ENCODE results near the gene ZNF229.
"Not testable (repeated sequence)": the region's sequence is repeated elsewhere in the genome, so short reads cannot be mapped to it uniquely, and the experiment has no call there.

The ZNF229 gene

DNA sequence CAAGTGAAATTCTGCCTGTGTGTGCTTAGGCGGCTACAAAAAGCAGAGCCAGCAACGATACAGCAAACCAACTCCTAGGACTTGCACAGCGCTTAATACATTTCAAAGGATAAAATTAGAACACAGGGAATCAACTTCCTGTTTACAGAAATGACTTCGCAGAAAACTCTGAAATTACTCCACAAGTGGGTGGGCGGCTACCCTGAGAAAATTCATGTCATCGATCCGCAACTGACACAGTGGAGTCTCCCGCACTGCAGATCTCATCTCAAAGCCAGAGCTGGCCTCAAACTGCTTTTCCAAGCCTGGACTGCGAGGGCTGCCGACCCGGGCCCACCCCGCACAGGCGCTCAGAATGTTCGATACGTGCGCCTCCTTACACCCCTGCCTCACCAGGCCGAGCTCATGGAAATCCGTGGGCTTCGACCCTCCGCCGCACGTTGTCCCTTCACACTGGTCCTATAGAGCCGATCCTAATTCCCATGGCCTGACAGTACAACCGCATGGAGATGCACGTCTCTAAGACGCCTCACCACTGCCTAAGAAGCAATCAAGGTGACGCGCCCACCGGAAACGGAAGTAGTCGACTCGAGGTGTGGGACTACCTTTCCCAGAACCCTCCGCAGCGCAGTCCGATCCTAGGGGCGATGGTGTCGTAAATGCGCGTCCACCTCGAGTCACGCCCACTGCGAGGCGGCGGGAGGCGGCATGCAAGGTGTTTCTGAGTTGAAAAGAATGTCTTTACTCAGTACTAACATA, at the start of gene ZNF229:
Gene ZNF229 (minus strand): TSS at position 557 of the 759 bp plus-strand sequence. CDS start 5,625 bp downstream, outside the sequence.
- in situ Hi-C loops (cut with HindIII; ENCODE audit: low sequenced_read_pairs), result no loop called here

DNA sequence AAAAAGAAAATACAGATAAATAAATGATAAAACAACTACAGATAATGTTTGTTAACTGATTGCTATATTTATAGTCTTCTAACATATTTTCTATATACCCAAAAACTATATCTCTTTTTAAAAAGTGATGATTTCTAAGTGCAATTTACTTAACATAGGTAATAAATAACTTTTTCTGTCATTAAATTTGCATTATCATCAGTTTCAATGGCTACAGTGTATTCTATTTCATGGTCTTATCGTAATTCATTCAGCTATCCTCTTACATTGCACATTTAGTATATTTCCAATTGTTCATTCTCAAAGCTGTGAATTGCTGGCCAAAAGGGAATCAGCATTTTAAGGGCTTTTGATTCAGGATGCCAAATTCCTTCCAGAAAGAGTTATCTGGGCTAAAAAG, 48.4 kb upstream of the ZNF229 start:
- in situ Hi-C loops (cut with HindIII; ENCODE audit: low sequenced_read_pairs), result no loop called here

- in situ Hi-C loops (cut with HindIII; ENCODE audit: low sequenced_read_pairs), result no loop called here
These were observed 28.5 kb upstream of the ZNF229 start for GRCh38 chr19:44476559-44477408.

GRCh38 chr19:44468730-44469129, 20.5 kb upstream of the ZNF229 start:
- in situ Hi-C loops (cut with HindIII; ENCODE audit: low sequenced_read_pairs), result not testable (repeated sequence)

DNA sequence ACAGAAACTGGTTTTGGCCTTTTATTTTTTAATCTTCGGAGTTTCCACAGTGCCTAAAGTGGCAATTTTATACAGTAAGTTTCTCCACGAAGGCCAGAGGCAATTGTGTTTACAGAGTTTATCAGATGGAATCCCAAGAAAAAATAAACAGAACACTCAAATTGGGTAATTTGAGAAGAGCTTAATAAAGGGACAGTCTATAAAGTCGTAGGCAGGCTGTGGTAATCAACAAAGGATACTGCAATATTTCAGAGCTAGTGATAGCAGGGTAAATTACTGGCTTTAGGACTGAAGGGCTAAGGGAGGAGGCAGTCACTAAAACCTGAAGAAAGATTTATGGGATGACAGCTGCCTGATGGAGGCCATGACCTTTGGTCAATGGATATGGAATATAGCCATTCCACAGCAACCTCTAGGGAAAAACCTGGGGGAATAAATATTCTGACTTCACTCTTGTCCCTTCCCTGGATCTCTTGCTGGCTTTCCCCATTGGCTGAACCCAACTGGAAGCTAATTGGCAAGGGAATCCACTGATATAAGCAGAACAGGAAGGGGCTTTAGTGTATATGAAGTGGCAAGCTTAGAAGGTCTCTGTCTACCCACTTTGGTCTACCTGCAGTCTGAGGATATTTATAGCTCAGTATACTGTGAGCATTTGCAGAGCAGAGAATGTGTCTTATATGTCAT, 14.5 kb upstream of the ZNF229 start:
- in situ Hi-C loops (cut with HindIII; ENCODE audit: low sequenced_read_pairs), result not testable (repeated sequence)

- in situ Hi-C loops (cut with HindIII; ENCODE audit: low sequenced_read_pairs), result not testable (repeated sequence)
These were observed 7.7 kb upstream of the ZNF229 start for GRCh38 chr19:44456016-44456415.

- in situ Hi-C loops (cut with HindIII; ENCODE audit: low sequenced_read_pairs), result no loop called here
These were observed 6.8 kb upstream of the ZNF229 start for GRCh38 chr19:44455100-44455499.

DNA sequence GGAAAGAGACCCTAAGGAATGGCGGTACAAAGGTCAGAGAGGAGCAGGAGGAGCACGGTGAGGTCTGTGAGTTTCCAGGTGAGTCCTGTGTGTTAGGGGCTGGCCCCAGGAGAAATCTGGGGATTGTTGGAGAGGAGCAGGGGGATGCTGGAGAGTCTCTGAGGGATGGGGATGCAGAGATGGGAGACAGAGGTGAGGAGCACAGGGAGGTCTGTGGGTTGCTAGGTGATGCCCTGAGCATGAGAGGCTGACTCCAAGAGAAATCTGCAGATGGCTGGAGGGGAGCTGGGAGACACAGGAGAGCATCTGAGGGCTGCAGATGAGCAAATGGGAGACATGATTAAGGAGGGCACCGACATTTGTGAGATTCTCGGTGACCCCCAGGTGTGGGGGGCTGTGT, 4.1 kb upstream of the ZNF229 start:
- in situ Hi-C loops (cut with HindIII; ENCODE audit: low sequenced_read_pairs), result no loop called here

GRCh38 chr19:44451687-44452086, 3.4 kb upstream of the ZNF229 start:
- in situ Hi-C loops (cut with HindIII; ENCODE audit: low sequenced_read_pairs), result no loop called here

DNA sequence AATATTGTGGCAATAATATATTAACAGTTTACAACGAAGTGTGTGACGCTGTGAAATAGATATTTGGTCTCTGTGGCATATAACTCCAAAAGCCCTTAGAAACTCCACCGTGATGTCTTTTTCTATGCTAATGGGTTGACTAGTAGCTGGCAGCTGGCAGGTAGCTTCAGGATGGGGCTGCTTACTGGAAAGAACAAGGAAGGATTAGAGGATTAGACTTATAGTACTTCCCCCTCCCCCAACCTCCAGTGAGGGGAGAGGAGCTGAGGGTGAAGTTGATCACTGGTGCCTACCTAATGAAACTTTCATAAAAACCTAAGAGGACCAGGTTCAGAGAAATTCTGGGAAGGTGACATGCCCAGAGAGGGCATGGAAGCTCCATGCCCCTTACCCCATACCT, 9.8 kb downstream of the ZNF229 start:
- in situ Hi-C loops (cut with HindIII; ENCODE audit: low sequenced_read_pairs), result no loop called here

DNA sequence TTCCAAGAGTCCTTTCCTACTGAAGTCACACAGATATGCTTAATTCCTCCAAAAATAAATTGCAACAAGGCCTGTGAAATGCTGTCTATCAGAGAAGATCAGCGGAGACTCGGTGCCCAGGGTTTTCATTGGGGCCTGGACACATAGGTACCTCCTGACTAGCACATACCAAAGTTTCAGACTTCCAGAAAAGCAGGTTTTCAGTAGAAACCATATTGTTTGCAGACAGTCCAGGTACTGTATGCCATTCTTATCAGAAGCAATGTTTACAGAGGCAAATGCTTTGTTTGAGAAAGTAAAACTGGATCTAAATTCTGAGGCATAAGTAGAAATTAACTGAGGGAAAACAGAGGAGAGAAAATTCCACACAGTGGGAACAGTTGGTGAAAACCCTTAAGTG, 12.8 kb downstream of the ZNF229 start:
- in situ Hi-C loops (cut with HindIII; ENCODE audit: low sequenced_read_pairs), result no loop called here

GRCh38 chr19:44430956-44431355, 17.3 kb downstream of the ZNF229 start:
- in situ Hi-C loops (cut with HindIII; ENCODE audit: low sequenced_read_pairs), result loop anchor here (5.0 kb wide), 1 partner anchor 61 kb away; no protein-coding TSS in a partner anchor

DNA sequence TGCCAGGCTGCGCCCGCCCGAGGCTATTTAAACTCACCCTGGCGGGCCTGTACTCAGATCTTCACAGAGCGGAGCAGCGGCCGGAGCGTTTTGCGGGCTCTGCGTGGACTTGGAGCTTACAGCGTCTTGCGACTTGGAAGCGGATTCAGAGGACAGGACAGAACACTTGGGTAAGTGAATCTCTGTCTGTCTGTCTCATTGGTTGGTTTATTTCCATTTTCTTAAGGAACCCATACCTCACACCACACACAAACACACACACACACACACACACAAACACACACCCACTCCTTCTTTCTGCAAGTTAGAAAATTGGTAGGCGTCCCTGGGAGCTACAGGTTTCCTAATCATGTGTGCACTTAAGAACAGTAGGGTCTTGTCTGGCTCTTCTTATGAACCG, 32.7 kb downstream of the ZNF229 start:
- in situ Hi-C loops (cut with HindIII; ENCODE audit: low sequenced_read_pairs), result not testable (repeated sequence)

DNA sequence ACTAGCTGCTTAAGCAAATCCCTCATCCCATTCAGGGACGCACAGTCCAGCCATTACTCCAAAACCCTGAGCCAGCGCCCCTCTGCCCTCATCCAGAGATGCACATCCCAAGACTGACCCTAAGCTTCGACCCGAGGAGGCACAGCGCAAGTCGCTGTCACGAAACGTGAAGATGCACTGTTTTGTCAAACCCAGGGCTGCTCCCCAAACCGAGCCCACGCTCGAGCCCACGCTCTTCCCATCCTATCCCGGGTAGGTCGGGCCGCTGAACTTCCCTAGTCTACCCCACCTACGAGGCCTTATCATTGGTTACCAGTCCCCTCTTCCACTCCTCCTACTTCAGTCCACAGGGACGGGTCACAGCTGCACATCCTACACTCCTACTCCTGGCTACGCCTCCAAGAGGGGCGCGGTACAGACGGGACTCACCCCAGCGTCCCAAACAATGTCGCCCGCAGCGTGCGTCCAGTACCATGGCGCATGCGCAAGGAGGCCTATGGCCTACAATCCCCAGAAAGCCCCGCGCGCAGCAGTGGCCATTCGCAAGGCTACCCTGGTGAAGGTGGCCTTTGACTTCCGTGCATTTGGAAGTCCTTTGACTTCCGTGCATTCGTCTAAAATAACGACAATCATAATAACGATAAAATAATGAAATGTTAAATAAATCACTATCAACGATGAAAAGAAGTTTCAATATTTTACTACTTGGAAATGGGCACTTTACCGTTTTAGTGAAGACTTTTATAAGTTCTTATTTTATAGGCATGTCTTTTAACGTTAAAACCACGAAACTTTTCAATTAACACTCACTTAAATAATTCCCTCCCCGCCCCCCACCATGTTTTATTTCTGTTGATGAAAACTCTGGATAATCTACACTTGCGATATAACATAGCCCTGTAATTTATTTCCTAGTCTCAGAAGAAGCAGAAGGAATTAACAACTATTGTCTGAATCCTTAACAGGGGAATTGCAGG, 46.8 kb downstream of the ZNF229 start, which contains the start of gene ZNF285:
Gene ZNF285 (minus strand): TSS at position 470 of the 977 bp plus-strand sequence. CDS start 4,395 bp downstream, outside the sequence.
- in situ Hi-C loops (cut with HindIII; ENCODE audit: low sequenced_read_pairs), result no loop called here

DNA sequence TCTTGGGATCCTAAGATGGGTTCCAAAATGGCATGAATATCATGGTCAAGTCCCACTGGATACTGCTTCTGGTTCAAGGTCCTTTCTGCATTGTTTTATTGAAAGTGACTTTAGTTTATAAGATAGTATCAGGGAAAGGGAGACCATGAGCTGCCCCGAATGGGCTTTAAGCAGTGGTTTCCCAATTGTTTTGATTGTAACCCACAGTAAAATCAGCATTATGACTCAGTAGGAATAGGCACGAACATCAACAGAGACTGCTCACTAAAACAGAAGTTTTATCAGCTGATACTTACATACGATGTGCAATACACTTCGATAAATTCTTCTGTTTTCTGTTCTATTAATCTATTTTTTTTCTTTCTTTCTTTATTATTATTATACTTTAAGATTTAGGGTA, 59.0 kb downstream of the ZNF229 start:
- in situ Hi-C loops (cut with HindIII; ENCODE audit: low sequenced_read_pairs), result not testable (repeated sequence)
